ENCODE results near the gene PCSK6. TPM values are rescaled to one million over a fixed set of nuclear protein-coding genes. Genes with fewer than 3 reads are reported as not detected.

PCSK6 gene
- total RNA-seq, 1 donor = 0.72 TPM

DNA sequence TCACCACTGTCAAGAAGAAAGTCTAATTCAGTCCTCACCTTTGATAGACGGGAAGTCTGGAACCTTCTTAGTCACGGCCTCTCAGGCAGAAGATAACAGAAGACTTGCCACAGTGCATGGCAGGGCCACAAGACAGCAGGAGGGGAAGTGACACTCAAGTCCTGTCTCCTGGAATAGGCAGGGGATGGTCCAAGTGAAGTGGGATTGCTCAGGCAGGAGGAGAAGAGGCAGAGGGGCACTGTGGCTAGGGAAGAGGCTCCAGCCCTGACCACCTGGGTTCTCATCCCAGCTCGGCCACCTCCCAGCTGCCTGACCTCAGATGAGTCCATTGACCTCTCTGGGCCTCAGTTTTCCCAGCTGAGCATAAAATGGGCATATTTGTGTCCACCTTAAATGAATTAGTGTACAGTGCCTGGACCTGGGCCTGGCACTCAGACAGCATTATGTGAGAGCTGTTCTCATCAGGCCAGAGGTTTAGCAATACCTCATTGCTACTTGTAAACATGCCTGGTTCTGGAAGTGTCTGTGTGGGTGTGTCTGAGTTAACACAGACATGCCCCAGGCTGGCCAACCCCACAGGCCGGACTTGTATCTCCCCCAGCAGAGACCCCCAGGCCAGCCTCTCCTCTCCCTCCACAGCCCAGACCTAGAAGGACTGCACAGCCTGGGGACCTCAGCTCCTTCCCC is 11.5 kb upstream of the PCSK6 start:
- Histone ChIP-seq H3K36me3 (ENCODE audit: insufficient read depth, low read length) (no peaks in the 10 kb centered on the region), H3K4me2 (ENCODE audit: insufficient read depth, low read length) (no peak overlapping the region), H3K27ac (ENCODE audit: low read depth, low read length) (no peak overlapping the region), H2AFZ (ENCODE audit: low read length) (no peak overlapping the region), H3K4me1 (ENCODE audit: insufficient read depth, low read length) (no peaks in the 10 kb centered on the region), H3K4me3 (ENCODE audit: insufficient read depth, low read length) (no peak overlapping the region), H4K20me1 (ENCODE audit: insufficient read depth, low read length) (no peaks in the 10 kb centered on the region), H3K9me3 (ENCODE audit: low read depth, low read length) (no peaks in the 10 kb centered on the region), H3K27me3 (ENCODE audit: insufficient read depth, low read length) (peaks cover 11% of the 10 kb centered on the region), H3K79me2 (ENCODE audit: insufficient read depth, low read length) (no peaks in the 10 kb centered on the region)
- DNase-seq (ENCODE audit: insufficient read length, low spot score, missing footprints) = no peak
- TF ChIP-seq, protein P1, sequence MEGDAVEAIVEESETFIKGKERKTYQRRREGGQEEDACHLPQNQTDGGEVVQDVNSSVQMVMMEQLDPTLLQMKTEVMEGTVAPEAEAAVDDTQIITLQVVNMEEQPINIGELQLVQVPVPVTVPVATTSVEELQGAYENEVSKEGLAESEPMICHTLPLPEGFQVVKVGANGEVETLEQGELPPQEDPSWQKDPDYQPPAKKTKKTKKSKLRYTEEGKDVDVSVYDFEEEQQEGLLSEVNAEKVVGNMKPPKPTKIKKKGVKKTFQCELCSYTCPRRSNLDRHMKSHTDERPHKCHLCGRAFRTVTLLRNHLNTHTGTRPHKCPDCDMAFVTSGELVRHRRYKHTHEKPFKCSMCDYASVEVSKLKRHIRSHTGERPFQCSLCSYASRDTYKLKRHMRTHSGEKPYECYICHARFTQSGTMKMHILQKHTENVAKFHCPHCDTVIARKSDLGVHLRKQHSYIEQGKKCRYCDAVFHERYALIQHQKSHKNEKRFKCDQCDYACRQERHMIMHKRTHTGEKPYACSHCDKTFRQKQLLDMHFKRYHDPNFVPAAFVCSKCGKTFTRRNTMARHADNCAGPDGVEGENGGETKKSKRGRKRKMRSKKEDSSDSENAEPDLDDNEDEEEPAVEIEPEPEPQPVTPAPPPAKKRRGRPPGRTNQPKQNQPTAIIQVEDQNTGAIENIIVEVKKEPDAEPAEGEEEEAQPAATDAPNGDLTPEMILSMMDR (IDR thresholded peaks at IDR 0.05; ENCODE audit: extremely low read depth, low read depth, low read length) = no peak

DNA sequence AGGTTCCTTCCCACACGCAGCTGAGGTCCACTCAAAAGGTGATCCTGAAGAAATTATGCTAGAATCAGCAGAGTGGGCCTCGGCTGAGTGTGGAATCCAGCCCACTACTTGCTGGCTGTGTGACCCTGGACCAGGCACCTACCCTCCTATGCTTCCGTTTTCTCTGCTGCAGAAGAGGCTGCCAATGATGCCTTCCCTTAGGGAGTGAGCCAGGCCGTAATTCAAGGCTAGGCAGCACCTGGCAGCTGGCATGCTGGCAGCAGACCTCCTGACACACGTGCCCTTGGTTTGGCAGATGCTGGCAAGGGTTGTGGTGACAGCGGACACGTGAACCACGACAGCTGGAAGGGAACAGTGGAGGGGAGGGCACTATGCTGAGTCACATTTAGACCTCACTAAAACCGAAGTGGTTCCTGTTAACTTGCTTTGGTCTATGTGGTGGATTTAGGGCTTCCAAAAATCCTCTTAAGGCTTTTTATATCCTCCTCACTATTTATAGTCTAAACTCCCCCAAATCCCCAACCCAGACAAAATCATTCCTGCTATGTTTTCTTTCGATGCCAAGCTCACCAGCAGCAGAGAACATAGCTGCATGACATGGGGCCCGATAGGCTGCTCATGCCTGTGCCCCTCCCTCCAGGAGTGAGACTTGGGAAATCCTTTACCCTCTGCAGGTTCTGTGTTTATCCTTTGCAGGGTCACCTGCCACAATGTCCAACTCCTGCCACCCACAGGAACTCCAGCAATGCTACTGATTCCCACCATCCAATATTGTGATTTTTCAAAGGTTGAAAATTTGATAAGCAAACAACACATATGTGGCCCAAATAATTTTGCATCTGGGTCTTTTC is 10.6 kb upstream of the PCSK6 start:
- no peaks in the 10 kb centered on the region for H3K4me1 ChIP-seq (ENCODE audit: insufficient read depth, low read length)
- no peak overlapping the region for H3K27ac ChIP-seq (ENCODE audit: low read depth, low read length)
- TF ChIP-seq, protein P1 (IDR thresholded peaks at IDR 0.05; ENCODE audit: extremely low read depth, low read depth, low read length) = no peak
- no peaks in the 10 kb centered on the region for H3K79me2 ChIP-seq (ENCODE audit: insufficient read depth, low read length)
- no peaks in the 10 kb centered on the region for H3K36me3 ChIP-seq (ENCODE audit: insufficient read depth, low read length)
- H3K9me3 ChIP-seq (ENCODE audit: low read depth, low read length) = no peaks in the 10 kb centered on the region
- no peak overlapping the region for H2AFZ ChIP-seq (ENCODE audit: low read length)
- H3K4me2 ChIP-seq (ENCODE audit: insufficient read depth, low read length) = no peak overlapping the region
- no peaks in the 10 kb centered on the region for H4K20me1 ChIP-seq (ENCODE audit: insufficient read depth, low read length)
- H3K27me3 ChIP-seq (ENCODE audit: insufficient read depth, low read length) = peaks cover 20% of the 10 kb centered on the region
- no peak for DNase-seq (ENCODE audit: insufficient read length, low spot score, missing footprints)
- H3K4me3 ChIP-seq (ENCODE audit: insufficient read depth, low read length) = no peak overlapping the region

- TF ChIP-seq, protein P1 (IDR thresholded peaks at IDR 0.05; ENCODE audit: extremely low read depth, low read depth, low read length) = no peak
- no peak overlapping the region for H3K27ac ChIP-seq (ENCODE audit: low read depth, low read length)
- H3K79me2 ChIP-seq (ENCODE audit: insufficient read depth, low read length) = no peaks in the 10 kb centered on the region
- H3K4me2 ChIP-seq (ENCODE audit: insufficient read depth, low read length) = no peak overlapping the region
- peaks cover 21% of the 10 kb centered on the region for H3K27me3 ChIP-seq (ENCODE audit: insufficient read depth, low read length)
- H3K4me1 ChIP-seq (ENCODE audit: insufficient read depth, low read length) = no peaks in the 10 kb centered on the region
- H4K20me1 ChIP-seq (ENCODE audit: insufficient read depth, low read length) = no peaks in the 10 kb centered on the region
- H3K9me3 ChIP-seq (ENCODE audit: low read depth, low read length) = no peaks in the 10 kb centered on the region
- no peaks in the 10 kb centered on the region for H3K36me3 ChIP-seq (ENCODE audit: insufficient read depth, low read length)
- no peak overlapping the region for H2AFZ ChIP-seq (ENCODE audit: low read length)
- no peak overlapping the region for H3K4me3 ChIP-seq (ENCODE audit: insufficient read depth, low read length)
- no peak for DNase-seq (ENCODE audit: insufficient read length, low spot score, missing footprints)
Observed at GRCh38 chr15:101498717-101499480, 9.4 kb upstream of the PCSK6 start.

All from osteoblast (primary cell).